ENCODE data around the gene WDR62. TPM values are rescaled to one million over a fixed set of nuclear protein-coding genes. Genes with fewer than 3 reads are reported as not detected.

Gene WDR62
- total RNA-seq, 1 experiment from 2014 or later: 30.0 TPM

- no peak overlapping the region for H2AK5ac ChIP-seq (ENCODE audit: insufficient read length, low read length)
- peaks cover 51 to 81% (median 73%) of the 10 kb centered on the region in 3 experiments; a peak in 6 of 7 replicates for H3K36me3 Mint-ChIP-seq (ENCODE audit: insufficient read depth in 1 of 3, low read depth in 3 of 3)
- no peak overlapping the region for H2BK20ac ChIP-seq (ENCODE audit: low read depth, low read length, poor library complexity, severe bottlenecking)
- no peak overlapping the region for H2BK15ac ChIP-seq (ENCODE audit: low read depth, low read length)
- H3K9me3 ChIP-seq (ENCODE audit: control insufficient read depth, low read depth, low read length): no peaks in the 10 kb centered on the region
- no peak overlapping the region for H3K4ac ChIP-seq (ENCODE audit: low read depth, low read length)
- no peak for TF ChIP-seq CTCF (conservative IDR thresholded peaks at IDR 0.05)
- H3K56ac ChIP-seq (ENCODE audit: insufficient read length, low read depth, low read length): no peak overlapping the region
- no peaks in the 10 kb centered on the region for H3K27me3 ChIP-seq (ENCODE audit: insufficient read depth, low read length)
- no peak overlapping the region for H3K4me2 ChIP-seq (ENCODE audit: insufficient read depth, insufficient read length, low read length)
- no peak for DNase-seq
- H3K4me3 Mint-ChIP-seq: no peak overlapping the region
- H3K4me1 ChIP-seq (ENCODE audit: insufficient read depth, low read length): no peaks in the 10 kb centered on the region
- H3K79me1 ChIP-seq (ENCODE audit: insufficient read depth, low read depth, low read length, poor library complexity, severe bottlenecking): no peaks in the 10 kb centered on the region
- no peaks in the 10 kb centered on the region for H3K79me2 ChIP-seq (ENCODE audit: insufficient read depth, low read length)
- no peak overlapping the region for H3K9ac ChIP-seq (ENCODE audit: extremely low read depth, insufficient read length, low read length)
- no peaks in the 10 kb centered on the region for H3K4me1 Mint-ChIP-seq
- no peak overlapping the region for H3K27ac ChIP-seq (ENCODE audit: insufficient read length, low read depth, low read length)
- H2BK12ac ChIP-seq (ENCODE audit: insufficient read length, low read depth, low read length): no peak overlapping the region
- H2BK5ac ChIP-seq (ENCODE audit: insufficient read length, low read length): no peak overlapping the region
- no peak overlapping the region for H4K5ac ChIP-seq (ENCODE audit: insufficient read length, low read depth, low read length)
- no peaks in the 10 kb centered on the region for H3K27me3 Mint-ChIP-seq (ENCODE audit: low read depth)
- H4K91ac ChIP-seq (ENCODE audit: insufficient read length, low read depth, low read length): no peak overlapping the region
- no peak overlapping the region for H3K14ac ChIP-seq (ENCODE audit: insufficient read depth, low read length)
- H4K20me1 ChIP-seq (ENCODE audit: control insufficient read depth, insufficient read depth, insufficient read length): peaks cover 2% of the 10 kb centered on the region
- no peak overlapping the region for H2AFZ ChIP-seq (ENCODE audit: low read length)
- no peak overlapping the region for H2BK120ac ChIP-seq (ENCODE audit: low read depth, low read length, poor library complexity, severe bottlenecking)
- H3K23me2 ChIP-seq (ENCODE audit: insufficient read length, low read depth, low read length, poor library complexity, severe bottlenecking): no peaks in the 10 kb centered on the region
- H3K18ac ChIP-seq (ENCODE audit: insufficient read length, low read depth, low read length): no peak overlapping the region
- no peak overlapping the region for H3K23ac ChIP-seq (ENCODE audit: insufficient read length, low read depth, low read length)
- no peak overlapping the region for H3K27ac Mint-ChIP-seq
- H3K9me3 Mint-ChIP-seq: no peaks in the 10 kb centered on the region
- H4K8ac ChIP-seq (replicated peaks; ENCODE audit: insufficient read length, low read depth, low read length): no peak overlapping the region
- WGBS (ENCODE audit: extremely low coverage, insufficient read length, low lambda C conversion rate): no CpG with 5 or more reads among the region's 7 CpGs
- no peak overlapping the region for H3T11ph ChIP-seq (ENCODE audit: low read length)
These were observed 27.2 kb downstream of the WDR62 start for GRCh38 chr19:36081894-36082293.

Measured in H9 (cell line).